K562 (cell line): ENCODE measurements around the gene DYNLT2. TPM values are rescaled to one million over a fixed set of nuclear protein-coding genes. Genes with fewer than 3 reads are reported as not detected.

Source experiments
- ATF4 ChIP-seq: fragments of 450-650 bp; formaldehyde crosslinking; IDR thresholded peaks from 2 replicates; pipeline ENCODE4 v1.4.0; 2022; ENCODE audit warnings: mild to moderate bottlenecking, moderate library complexity
- DPF2 ChIP-seq: fragments of 450-650 bp; IDR thresholded peaks from 2 replicates; pipeline ENCODE4 v1.6.1; 2016
- E2F8 ChIP-seq: fragments of 450-650 bp; IDR thresholded peaks from 2 replicates; pipeline ENCODE4 v1.7.1; 2018; ENCODE audit warnings: mild to moderate bottlenecking, low read depth; ENCODE audit not compliant: partially characterized antibody
- FIP1L1 ChIP-seq: fragments of 200-400 bp; formaldehyde crosslinking; IDR thresholded peaks from 2 replicates; pipeline ENCODE4 v1.6.1; 2018; ENCODE audit warnings: mild to moderate bottlenecking, low read depth, low read length; ENCODE audit not compliant: poor library complexity, severe bottlenecking
- FOXO4 ChIP-seq: fragments of 450-650 bp; formaldehyde crosslinking; IDR thresholded peaks from 2 replicates; pipeline ENCODE4 v1.4.0; 2020; ENCODE audit warnings: mild to moderate bottlenecking, moderate library complexity
- FOXP1 ChIP-seq: sonication (generic); formaldehyde crosslinking; IDR thresholded peaks from 2 replicates; pipeline ENCODE4 v1.8.0; 2022; ENCODE audit warnings: mild to moderate bottlenecking, missing genetic modification reagents
- MCM5 ChIP-seq: fragments of 450-650 bp; IDR thresholded peaks from 2 replicates; pipeline ENCODE4 v1.6.1; 2016; ENCODE audit warnings: low read depth
- NFXL1 ChIP-seq: fragments of 450-650 bp; formaldehyde crosslinking; IDR thresholded peaks from 2 replicates; pipeline ENCODE4 v1.4.0; 2021; ENCODE audit warnings: mild to moderate bottlenecking
- PBX2 ChIP-seq, 2 experiments: IDR thresholded peaks in 1 of 2; conservative IDR thresholded peaks in 1 of 2; 2 replicates each; pipeline ENCODE4 v1.6.1; 2016; ENCODE audit warnings: low read depth in 2 of 2, mild to moderate bottlenecking in 1 of 2, missing compliant biosample characterization in 1 of 2, missing genetic modification characterization in 1 of 2, moderate library complexity in 1 of 2
- RUNX1 ChIP-seq: sonication (generic); IDR thresholded peaks from 2 replicates; pipeline ENCODE4 v1.6.1; 2016; ENCODE audit warnings: antibody characterized with exemption, low read depth
- TFE3 ChIP-seq: fragments of 450-650 bp; formaldehyde crosslinking; IDR thresholded peaks from 2 replicates; pipeline ENCODE4 v1.4.0; 2020; ENCODE audit warnings: mild to moderate bottlenecking, mixed read lengths
- ZBTB34 ChIP-seq: fragments of 250-450 bp; sonication (Bioruptor Pico); IDR thresholded peaks from 2 replicates; pipeline ENCODE4 v1.8.0; 2021; ENCODE audit warnings: mild to moderate bottlenecking, moderate library complexity
- ZNF395 ChIP-seq: fragments of 200-800 bp; sonication (Bioruptor generic); IDR thresholded peaks from 2 replicates; pipeline ENCODE4 v1.6.1; 2017; ENCODE audit warnings: missing genetic modification characterization, missing compliant biosample characterization
- polyA plus RNA-seq, 8 experiments: library from polyadenylated mRNA; depleted of rRNA in 4 of 8; stranded (reverse) in 5 of 8; unstranded in 3 of 8; fragments of >200 nt; fragmentation: Nextera tagmentation in 2 of 8; fragmentation: Illumina TruSeq in 1 of 8; extraction: Ambion mirVana in 2 of 8; extraction: Trizol in 1 of 8; gene quantifications; 2 replicates each; pipeline versions ENCODE4 v1.2.1 to v1.2.3, GENCODE V29; 2011 to 2014; ENCODE audit warnings: inconsistent platforms in 1 of 8, missing spikeins in 1 of 8
- total RNA-seq, 7 experiments: library from RNA; depleted of rRNA in 6 of 7; stranded (reverse); fragments of >200 nt in 6 of 7; fragmentation: Illumina TruSeq in 2 of 7; extraction: Trizol in 2 of 7; gene quantifications; 2 replicates each; pipeline versions ENCODE4 v1.2.1 to v1.2.3, GENCODE V29; 2011 to 2021; ENCODE audit warnings: low replicate concordance in 1 of 7

DYNLT2 gene
- total and polyA plus RNA-seq, 9 of the 15 experiments (the other 6 are each of a cell fraction or from before 2014, with no cell fraction given): 2.0 to 12.8 (median 6.3) TPM

GRCh38 chr6:169723200-169723909, 28.0 kb downstream of the DYNLT2 start (continued):
- TF ChIP-seq PBX2 (CRISPR knock-in tag; IDR thresholded peaks at IDR 0.05; ENCODE audit: low read depth): no peak
- TF ChIP-seq PBX2 (tag; conservative IDR thresholded peaks at IDR 0.05; ENCODE audit: low read depth): no peak
- no peak for TF ChIP-seq ZBTB34
- TF ChIP-seq FIP1L1: no peak
- no peak for TF ChIP-seq NFXL1 (CRISPR knock-in tag)
- no peak for TF ChIP-seq TFE3 (CRISPR knock-in tag)
- no peak for TF ChIP-seq FOXO4 (CRISPR knock-in tag)
- no peak for TF ChIP-seq E2F8
- no peak for TF ChIP-seq ZNF395 (CRISPR knock-in tag)
- no peak for TF ChIP-seq ATF4 (CRISPR knock-in tag)
- TF ChIP-seq RUNX1: no peak
- TF ChIP-seq FOXP1 (CRISPR knock-in tag): no peak; the same call in none of the 2 replicates
- no peak for TF ChIP-seq DPF2
- no peak for TF ChIP-seq MCM5
